Measurements from ENCODE around the gene RNF144A. TPM values are rescaled to one million over a fixed set of nuclear protein-coding genes. Genes with fewer than 3 reads are reported as not detected.

RNF144A gene
- total and polyA plus RNA-seq, 2 of the 13 experiments (the other 11 are each of a cell fraction or from before 2014, with no cell fraction given): 13.9 to 16.5 TPM

GRCh38 chr2:6921321-6921922 lies 4.2 kb downstream of the RNF144A start (continued):
- TF ChIP-seq TRAFD1 (CRISPR knock-in tag; IDR thresholded peaks at IDR 0.05; ENCODE audit: borderline replicate concordance) (no peak; the same call in 1 of the 2 replicates), TGIF2 (CRISPR knock-in tag; IDR thresholded peaks at IDR 0.05) (peak; percentile 79), ZNF20 (CRISPR knock-in tag; IDR thresholded peaks at IDR 0.05) (no peak), ZBTB26 (CRISPR knock-in tag; IDR thresholded peaks at IDR 0.05; ENCODE audit: borderline replicate concordance) (no peak; the same call in 1 of the 2 replicates), ZFP36 (IDR thresholded peaks at IDR 0.05; ENCODE audit: borderline replicate concordance, low read depth, low read length, partially characterized antibody) (no peak), SP1 (IDR thresholded peaks at IDR 0.05) (no peak), SP1 (CRISPR knock-in tag; IDR thresholded peaks at IDR 0.05) (no peak), DNMT1 (CRISPR knock-in tag; IDR thresholded peaks at IDR 0.05) (no peak), PHB2 (IDR thresholded peaks at IDR 0.05; ENCODE audit: partially characterized antibody) (no peak), ZNF235 (CRISPR knock-in tag; IDR thresholded peaks at IDR 0.05; ENCODE audit: borderline replicate concordance) (no peak), TAF1 (CRISPR knock-in tag; IDR thresholded peaks at IDR 0.05) (no peak), ZNF768 (CRISPR knock-in tag; IDR thresholded peaks at IDR 0.05) (peak; percentile 32; the same call in 1 of the 2 replicates), ZSCAN22 (CRISPR knock-in tag; IDR thresholded peaks at IDR 0.05) (no peak), HDAC1 (CRISPR knock-in tag; IDR thresholded peaks at IDR 0.05) (peak; percentile 93), MIER2 (CRISPR knock-in tag; IDR thresholded peaks at IDR 0.05) (peak; percentile 74; the same call in 1 of the 2 replicates), KDM4B (CRISPR knock-in tag; IDR thresholded peaks at IDR 0.05) (no peak), GLI4 (CRISPR knock-in tag; IDR thresholded peaks at IDR 0.05; ENCODE audit: borderline replicate concordance) (no peak), LBX2 (CRISPR knock-in tag; IDR thresholded peaks at IDR 0.05; ENCODE audit: borderline replicate concordance) (no peak), SOX13 (IDR thresholded peaks at IDR 0.05) (peak; percentile 56; the same call in 1 of the 2 replicates), SOX13 (CRISPR knock-in tag; conservative IDR thresholded peaks at IDR 0.05 in 1 of 2, IDR thresholded peaks at IDR 0.05 in 1 of 2) (peak in 1 of 2 experiments; percentile 92; a peak in 2 of 4 replicates), ZNF207 (IDR thresholded peaks at IDR 0.05; ENCODE audit: borderline replicate concordance) (no peak), NFIC (IDR thresholded peaks at IDR 0.05; ENCODE audit: low read length) (no peak), ZMYM4 (CRISPR knock-in tag; IDR thresholded peaks at IDR 0.05) (peak; percentile 94), SNAPC2 (CRISPR knock-in tag; IDR thresholded peaks at IDR 0.05) (peak; percentile 83), NFKBIZ (CRISPR knock-in tag; IDR thresholded peaks at IDR 0.05) (no peak), ZNF501 (CRISPR knock-in tag; IDR thresholded peaks at IDR 0.05) (peak; percentile 90), ZNF562 (CRISPR knock-in tag; IDR thresholded peaks at IDR 0.05; ENCODE audit: borderline replicate concordance) (no peak), ZNF572 (CRISPR knock-in tag; IDR thresholded peaks at IDR 0.05) (peak; percentile 88), ZBTB43 (CRISPR knock-in tag; conservative IDR thresholded peaks at IDR 0.05) (no peak)

All from HepG2 (cell line).